HG02610 (cell line): ENCODE measurements around the gene ASAP3.
"Not testable (repeated sequence)": the region's sequence is repeated elsewhere in the genome, so short reads cannot be mapped to it uniquely, and the experiment has no call there.

Experiments
- ATAC-seq: cut with Tn5 transposase; IDR thresholded peaks from one replicate; pipeline ENCODE4 v1.9.1; 2021; ENCODE audit warnings: mild to moderate bottlenecking, moderate library complexity; ENCODE audit not compliant: unreplicated experiment

The ASAP3 gene

DNA sequence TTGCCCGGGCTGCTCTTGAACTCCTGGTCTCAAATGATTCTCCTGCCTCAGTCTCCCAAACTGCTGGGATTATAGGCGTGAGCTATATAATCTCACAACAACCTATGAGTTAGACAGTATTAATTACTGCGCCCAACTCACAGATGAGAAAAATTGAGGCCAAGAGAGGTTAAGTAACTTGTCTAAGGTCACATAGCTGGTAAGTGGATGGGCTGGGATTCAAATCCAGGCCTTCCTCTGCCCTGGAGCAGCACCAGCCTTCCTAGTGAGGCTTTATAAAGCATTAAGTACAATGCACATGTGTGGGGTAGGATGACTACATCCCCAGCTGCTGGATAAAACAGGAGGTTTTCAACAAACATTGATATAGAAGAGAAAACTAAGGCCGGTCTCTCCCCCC lies 31.9 kb upstream of the ASAP3 start:
- ATAC-seq, result no peak

DNA sequence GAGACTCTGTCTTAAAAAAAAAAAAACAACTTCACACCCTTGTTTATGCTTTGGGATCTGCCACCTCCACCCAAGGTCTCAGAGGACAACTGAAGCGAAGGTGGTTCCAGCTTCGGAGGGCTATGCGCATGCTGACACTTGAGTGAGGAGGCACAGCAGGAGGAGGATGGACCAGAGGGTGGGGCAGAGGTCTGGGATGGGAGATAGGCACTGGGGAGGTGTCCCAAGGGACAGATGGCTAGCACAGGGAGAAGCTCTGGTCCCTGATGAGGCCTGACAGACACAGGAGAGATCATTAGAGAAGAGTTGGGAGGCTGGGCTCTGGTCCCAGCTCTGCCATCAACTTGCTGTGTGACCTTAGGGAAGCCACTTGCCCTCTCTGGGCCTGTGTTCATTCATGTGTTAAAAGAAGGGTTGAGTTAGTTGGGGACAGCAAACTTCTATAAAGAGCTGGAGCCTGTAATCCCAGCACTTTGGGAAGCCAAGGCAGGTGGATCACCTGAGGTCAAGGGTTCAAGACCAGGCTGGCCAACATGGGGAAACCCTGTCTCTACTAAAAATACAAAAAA lies 30.2 kb upstream of the ASAP3 start:
- no peak for ATAC-seq

DNA sequence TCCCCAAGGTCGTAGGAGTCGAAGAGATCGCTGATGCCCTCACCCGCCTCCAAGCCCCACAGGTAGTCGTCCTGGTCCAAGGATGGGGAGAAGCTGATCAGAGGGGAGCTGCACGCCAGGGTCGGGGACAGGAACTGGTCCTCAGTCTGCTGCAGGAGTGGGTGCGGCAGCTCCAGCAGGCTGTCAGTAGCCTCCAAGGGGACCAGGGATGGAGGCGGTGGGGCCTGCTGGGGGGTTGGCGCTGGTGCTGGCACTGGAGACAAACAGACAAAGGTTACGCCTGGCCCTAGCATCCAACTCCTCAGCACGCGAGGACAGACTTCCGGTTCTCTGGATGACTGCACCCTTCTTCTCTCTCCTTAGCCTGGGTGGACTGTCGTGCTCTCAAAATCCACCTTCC lies 25.9 kb upstream of the ASAP3 start:
- ATAC-seq, result no peak

DNA sequence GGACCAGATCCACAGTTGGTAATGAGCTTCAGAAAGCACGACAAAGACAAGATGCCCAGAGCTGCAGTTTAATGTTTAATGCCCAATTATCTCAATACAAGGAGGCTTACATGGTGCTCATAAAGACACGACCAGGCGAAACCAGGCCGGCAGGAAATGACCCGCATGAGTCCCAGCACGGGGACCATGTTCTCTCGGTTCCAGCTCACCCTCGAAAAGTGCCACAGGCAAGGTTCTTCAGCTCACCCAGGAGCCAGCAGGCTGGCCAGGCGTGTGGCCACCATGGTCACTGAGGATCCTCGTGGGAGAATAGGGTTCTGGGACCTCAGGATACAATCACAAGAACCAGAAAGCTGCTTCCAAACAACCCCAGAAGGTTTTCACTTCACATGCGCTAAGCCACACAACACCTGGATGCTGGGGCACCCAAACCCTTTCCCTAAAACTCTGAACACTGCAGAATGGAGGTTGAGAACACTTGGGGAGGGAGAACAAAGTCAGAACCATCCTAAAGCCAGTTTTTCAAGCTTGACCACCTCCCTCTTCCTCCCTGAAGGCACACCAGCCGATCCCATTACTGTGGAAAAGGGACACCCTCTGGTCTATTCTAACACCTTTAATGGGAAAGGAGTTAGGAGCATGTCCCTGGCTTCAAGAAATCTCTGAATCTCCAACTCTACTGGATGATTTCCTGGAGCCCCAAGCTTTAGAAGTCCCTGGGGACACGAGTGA lies 22.6 kb upstream of the ASAP3 start:
- no peak for ATAC-seq

DNA sequence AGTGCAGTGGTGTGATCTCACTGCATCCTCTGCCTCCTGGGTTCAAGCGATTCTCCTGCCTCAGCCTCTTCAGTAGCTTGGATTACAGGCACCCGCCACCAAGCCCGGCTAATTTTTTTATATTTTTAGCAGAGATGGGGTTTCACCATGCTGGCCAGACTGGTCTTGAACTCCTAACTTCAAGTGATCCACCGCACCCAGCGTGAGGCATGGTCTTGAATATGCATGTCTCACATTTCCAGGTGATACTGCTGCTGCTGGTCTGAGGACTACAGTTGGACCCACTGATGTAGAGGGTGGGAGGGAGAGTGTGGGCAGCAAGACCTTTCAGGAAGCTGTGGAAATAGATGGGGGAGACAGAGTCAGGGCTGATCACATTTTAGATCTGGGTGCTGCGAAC lies 21.9 kb upstream of the ASAP3 start:
- no peak for ATAC-seq

DNA sequence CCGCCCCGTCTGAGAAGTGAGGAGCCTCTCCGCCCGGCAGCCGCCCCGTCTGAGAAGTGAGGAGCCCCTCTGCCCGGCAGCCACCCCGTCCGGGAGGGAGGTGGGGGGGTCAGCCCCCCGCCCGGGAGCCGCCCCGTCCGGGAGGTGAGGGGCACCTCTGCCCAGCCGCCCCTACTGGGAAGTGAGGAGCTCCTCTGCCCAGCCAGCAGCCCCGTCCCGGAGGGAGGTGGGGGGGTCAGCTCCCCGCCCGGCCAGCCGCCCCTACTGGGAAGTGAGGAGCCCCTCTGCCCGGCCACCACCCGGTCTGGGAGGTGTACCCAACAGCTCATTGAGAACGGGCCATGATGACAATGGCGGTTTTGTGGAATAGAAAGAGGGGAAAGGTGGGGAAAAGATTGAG lies 20.2 kb upstream of the ASAP3 start:
- ATAC-seq, result not testable (repeated sequence)

DNA sequence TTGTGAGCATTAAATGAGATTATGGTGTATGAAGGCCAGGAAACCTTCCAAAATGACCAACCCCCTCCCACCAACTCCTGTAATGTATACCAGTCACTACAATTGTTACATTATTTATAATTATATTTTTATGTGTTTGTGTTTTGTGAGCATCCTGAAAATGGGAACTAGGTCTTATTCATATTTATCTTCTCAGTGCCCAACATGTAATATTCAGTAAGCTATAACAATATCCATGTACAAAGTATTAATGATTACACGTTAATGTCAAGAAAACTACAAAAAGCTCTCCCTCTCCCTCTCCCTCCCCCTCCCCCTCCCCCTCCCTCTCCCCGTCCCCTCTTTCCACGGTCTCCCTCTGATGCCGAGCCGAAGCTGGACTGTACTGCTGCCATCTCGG lies 19.0 kb upstream of the ASAP3 start:
- no peak for ATAC-seq

DNA sequence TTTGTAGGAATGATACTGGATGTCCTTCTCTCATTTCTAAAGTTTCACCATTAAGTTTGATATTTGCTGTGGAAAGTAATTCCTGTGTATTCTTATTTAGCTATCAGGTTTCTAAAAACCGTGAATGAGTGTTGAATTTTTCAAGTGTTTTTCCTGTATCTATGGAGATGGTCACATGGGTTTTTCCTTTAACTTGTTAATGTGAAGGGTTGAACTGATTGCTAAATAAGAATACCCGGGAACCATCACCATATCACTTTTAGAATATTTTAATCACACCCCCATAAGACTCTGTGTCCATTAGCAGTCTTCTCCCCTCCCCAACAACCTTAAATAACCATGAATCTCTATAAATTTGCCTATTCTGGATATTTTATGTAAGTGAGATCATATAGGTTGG lies 16.5 kb upstream of the ASAP3 start:
- ATAC-seq, result no peak

DNA sequence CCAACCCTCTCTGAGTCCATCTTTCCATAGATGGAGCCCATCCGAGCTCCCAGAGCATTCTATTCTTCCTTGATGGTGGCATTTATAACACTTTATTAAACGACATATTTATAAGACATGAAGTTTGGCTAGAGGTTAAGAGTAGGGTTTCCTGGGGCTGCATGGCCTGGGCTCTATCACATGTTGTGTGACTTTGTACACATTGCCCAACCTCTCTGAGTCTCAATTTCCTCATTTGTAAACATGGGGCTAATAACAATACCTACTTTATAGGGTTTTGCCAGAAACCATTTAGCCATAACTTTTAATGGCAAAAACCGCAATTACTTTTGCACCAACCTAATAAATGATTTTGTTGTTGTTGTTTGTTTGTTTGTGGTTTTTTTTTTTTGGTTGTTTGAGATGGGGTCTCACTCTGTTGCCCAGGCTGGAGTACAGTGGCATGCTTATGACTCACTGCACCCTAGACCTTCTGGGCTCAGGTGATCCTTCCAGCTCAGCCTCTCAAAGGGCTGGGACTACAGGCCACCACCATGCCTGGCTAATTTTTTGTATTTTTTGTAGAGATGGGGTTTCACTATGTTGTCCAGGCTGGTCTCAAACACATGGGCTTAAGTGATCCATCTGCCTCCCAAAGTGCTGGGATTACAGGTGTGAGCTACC lies 13.9 kb upstream of the ASAP3 start:
- no peak for ATAC-seq

DNA sequence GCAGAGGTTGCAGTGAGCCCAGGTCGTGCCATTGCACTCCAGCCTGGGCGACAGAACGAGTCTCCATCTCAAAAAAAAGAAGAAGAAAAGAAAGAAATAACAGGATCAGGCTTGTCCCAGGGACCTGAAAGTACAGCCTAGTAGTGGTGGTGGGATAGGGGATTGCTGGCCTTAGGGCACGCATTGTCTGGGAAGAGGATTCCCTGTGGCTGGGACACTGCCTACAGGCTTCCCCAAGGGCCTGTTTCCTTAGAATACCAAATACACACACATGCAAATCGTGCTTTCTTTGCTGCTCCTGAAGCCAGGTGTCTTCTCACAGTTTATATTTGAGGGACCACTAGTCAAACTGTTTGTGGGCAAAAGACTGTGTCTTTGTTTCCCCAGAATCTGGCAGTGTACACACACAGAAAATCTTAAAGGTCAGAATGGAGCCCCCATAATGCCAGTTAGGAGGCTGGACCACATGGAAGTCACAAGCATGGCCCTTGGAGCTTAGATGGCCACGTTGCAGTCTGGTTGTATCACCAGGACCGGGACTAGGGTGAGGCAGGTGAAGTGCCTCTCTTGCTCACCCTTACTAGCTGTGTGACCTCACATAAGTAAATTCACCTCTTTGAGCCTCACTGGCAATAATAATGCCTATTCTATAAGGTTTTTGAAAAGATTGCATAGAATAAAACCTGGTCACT lies 12.7 kb upstream of the ASAP3 start:
- ATAC-seq, result no peak

DNA sequence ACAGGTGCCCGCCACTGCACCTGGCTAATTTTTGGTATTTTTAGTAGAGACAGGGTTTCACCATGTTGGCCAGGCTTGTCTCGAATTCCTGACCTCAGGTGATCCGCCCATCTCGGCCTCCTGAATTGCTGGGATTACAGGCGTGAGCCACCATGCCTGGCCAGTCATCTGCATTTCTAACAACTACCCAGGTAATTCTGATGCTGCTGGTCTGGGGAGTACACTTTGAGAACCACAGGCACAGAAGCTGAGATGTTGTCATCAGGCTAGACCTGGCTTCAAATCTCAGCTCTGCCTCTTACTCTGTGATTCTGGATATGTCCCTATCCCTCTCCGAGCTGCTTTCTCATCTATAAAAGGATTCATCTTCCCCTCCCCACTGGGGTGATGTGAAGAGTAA lies 10.9 kb upstream of the ASAP3 start:
- ATAC-seq, result not testable (repeated sequence)

DNA sequence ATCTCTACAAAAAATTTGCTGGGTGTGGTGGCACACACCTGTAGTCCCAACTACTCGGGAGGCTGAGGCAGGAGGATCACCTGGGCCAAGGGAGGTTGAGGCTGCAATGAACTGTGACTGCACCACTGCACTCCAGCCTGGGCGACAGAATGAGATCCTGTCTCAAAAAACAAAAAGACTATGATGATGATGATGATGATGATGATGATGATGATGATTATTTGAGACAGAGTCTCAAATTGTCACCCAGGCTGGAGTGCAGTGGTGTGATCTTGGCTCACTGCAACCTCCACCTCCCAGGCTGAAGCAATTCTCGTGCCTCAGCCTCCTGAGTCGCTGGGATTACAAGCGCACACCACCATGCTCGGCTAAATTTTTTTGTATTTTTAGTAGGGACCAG lies 8.8 kb upstream of the ASAP3 start:
- ATAC-seq, result not testable (repeated sequence)

DNA sequence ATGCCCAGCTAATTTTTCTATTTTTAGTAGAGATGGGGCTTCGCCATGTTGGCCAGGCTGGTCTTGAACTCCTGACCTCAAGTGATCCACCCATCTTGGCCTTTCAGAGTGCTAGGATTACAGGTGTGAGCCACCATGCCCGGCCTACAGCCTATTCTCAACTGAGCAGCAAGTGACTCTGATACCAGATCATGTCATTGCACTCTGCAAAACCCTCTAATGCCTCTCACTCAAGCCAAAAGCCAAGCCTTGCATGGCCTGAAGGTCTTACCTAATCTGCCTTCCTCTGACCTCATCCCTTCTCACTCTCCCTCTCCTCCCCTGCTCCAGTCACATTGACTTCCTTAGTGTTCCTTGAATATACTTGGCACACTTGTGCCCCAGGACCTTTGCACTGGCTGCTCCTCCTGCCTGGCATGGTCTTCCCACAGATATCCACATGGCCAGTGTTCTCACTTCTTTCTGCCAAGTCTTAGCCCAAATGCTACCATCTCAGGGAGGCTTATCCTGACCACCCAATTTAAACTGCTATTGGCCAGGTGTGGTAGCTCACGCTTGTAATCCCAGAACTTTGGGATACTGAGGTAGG lies 8.2 kb upstream of the ASAP3 start:
- ATAC-seq, result no peak

DNA sequence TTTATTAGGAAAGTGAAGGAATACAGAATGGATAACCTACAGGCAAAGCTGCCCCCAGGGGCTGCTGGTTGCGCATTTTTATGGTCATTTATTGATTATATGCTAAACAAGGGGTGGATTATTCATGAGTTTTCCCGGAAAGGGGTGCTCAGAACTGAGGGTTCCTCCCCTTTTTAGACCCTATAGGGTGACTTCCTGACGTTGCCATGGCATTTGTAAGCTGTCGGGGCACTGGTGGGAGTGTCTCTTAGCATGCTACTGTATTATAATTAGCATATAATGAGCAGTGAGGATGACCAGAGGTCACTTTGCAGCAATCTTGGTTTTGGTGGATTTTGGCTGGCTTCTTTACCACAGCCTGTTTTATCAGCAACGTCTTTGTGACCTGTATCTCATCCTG lies 5.9 kb upstream of the ASAP3 start:
- no peak for ATAC-seq

DNA sequence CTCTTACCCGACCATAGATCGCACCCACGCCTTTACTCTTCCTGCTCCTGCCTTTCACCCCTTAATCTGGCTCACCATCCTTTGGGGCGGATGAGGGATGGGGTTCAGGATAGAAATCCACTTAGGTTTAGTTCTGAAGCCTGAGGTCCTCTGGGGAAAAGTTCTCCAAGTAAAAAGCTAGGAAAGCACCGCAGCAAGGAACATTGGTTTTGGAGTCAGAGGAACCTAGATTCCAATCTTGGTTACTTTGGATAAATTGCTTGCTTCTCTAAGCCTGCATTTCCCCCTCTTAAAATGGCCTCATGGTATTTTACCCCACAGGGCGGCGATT lies 988 bp upstream of the ASAP3 start:
- no peak for ATAC-seq

DNA sequence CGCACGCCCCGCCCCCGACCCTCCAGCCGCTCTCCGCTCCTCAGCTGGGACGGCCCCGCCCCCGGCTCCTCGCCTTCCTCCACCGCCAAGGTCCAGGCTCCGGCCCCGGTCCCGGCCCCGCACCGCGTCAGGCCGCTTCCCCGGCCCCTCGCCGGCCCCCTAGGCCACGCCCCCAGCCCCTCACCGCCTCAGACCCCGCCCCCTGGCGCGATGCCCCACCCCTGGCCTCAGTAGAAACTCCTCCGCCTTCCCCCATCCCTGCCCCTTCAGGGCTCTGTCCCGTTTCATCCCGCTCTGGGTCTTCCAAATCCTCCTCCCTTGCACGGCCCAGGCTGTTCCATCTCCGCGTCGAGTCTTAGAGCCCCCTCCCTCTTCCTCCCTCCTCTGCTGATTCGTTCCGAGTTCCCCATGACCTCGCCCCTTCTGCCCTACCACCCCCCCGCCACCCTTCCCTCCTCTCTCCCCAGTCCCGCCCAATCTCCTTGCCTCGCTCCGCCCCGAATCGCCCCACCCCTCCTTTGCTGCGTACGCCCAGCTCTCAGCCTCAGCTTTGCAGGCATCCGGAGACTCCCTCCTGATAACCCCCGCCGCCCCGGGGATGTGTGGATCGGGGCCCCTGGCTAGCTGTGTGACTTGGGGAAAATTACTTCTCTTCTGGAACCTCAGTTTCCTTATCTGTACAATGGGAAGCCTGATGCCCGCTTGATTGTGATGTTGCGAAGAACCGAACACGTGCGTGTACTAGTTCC lies 448 bp upstream of the ASAP3 start:
- peak; percentile 53 for ATAC-seq

DNA sequence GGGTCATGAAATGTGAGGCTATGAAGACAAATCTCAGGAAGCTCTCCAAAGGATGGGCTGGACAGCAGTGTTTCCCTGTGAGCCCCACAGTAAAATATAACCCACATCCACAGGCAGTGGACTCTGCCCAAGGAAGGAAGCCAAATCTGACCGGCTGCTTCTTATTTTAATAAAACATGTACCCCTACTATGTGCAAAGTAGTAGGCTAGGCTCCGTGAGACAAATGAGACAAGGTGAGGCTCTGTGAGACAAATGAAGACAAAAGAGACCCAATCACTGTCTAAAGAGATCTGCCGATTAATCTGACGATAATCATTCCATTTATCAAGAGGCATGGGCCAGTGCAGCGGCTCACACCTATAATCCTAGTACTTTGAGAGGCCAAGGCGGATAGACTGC lies 2.1 kb downstream of the ASAP3 start:
- ATAC-seq, result no peak

DNA sequence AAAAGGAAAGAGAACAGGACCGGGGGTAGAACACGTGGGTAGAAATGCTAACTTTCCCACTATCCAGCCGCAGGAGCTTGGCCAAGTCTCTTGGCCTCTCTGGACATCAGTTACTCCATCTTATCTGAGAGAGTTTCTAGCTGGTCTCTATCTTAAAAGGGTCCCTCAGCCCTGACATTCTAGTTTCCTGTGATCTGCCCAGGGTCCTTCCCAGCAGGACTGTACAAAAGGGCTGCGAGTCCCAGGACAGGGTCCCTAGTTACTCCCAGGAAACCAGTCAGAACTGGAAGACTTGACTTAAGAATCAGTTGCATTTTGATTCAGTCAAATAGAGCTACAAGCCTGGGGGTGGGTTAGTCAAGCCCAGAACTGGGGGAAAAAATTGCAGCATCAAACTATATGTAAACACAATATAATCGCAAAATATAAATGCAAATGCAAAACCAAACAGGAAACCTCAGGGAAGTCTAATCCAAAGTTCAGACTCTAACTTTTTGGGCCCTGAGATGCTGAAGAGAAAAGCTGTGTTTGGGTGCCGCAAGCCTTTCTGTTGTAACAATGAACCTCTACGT lies 2.9 kb downstream of the ASAP3 start:
- no peak for ATAC-seq

DNA sequence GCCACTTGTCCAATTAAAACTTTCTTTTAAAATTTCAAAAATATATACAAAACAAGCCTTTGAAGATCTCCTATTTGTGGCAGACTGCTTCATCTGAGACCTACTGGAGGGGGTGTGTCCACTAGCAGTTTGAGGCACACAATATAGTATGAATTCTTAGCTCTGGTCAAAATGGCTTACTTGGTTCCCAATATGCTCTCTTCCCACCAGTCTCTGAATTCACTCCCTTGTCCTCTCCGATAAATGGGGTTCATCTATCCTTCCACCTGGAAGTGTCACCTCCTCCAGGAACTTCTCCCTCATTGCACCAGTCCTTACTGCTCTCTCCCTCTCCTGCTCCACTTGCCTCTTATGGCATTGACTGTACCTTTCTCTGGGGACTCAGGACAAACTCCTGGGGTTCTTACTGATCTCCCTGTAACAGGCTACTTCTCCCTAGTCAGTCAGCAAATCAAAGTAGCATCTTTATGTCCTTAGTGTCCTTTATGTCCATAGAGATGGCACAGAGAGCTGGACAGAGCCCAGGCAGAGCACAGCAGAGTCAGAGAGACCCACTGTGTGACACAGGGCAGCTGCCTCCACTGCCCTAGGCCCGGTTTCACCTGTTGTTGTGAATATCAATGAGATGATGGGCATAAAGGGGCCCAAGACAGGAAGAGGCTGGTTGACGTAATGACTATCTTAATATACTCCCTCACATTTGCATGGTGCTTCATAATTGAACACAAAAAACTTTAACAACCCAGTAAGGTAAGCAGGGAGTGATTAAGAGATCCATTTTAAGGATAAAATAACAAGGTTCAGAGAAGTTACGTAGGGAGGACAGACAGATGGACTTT lies 3.6 kb downstream of the ASAP3 start:
- no peak for ATAC-seq

DNA sequence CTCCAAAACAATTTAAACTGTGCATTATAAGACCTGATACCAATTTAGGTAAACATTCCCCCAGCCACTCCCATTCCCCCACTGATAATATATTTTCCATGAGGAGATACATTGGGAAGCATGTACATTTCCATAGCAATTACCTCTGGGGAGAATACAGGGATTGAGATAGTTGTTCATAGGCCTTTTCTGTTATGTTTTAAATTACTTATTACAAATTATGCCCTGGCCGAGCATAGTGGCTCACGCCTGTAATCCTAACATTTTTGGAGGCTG lies 4.4 kb downstream of the ASAP3 start:
- ATAC-seq, result no peak
